NCI-H748 (cell line): ENCODE measurements around the gene TNNC1.
A peak's percentile ranks its signal among the peaks of the same experiment; 100 is the strongest.

ENCODE experiments used
- DNase-seq: peaks from one replicate; lab custom pipeline; 2025; ENCODE audit not compliant: unreplicated experiment; lab: John Stamatoyannopoulos, UW

Gene TNNC1

DNA sequence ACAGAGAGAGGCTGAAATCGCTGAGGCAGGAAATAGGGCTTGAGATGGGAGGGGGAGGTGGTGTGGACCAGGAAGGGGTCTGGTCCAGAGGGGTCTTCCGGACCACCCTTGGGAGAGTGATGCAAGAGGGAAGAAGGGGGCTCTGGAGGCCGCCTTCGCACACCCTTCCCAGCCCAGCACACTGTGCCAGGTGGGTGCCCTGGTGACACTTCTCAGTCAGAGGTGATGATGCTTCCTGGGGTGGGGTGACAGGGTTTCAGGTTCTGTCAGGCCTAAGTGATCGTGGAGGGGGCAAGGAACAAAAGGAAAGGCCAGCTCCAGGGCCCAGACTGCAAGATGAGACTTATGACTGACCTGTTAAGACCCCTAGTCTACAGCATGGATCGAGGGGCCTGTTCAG, 21.6 kb downstream of the TNNC1 start:
- DNase-seq: no peak

DNA sequence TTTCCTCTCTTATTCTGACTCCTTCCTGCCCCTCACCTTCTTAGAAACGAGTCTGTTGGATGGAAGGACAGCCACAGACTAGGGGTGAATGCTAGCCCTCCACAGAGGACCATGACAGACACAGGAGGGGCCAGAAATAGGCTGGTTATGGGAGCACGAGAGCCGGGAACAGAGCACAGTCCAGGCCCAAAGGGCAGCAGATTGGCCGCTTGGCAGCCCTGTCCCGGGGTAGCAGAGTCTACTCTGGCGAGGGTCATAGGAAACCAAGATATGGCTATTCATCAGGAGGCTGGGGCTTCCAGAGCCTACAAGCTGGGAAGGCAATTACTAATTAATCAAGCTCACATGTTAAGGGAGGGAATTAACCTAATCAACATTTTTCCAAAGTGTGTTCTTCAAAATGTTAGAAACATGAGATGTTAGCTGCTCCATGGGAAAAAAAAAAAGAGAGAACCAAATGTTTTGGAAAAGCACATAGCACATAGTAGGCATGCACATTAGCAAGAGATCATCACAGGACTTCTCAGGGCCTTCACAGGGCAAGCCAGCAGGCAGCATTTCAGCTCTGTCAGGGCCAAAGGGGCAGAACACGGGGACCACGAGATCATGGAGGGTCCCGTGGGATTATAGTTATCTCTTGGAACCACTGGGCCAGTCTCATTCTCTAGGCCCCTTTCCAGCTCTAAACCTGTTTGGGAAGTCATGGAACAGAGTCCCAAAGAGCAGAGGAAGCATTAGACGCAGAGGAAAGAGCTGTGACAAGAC, 22.2 kb downstream of the TNNC1 start:
- DNase-seq: no peak

DNA sequence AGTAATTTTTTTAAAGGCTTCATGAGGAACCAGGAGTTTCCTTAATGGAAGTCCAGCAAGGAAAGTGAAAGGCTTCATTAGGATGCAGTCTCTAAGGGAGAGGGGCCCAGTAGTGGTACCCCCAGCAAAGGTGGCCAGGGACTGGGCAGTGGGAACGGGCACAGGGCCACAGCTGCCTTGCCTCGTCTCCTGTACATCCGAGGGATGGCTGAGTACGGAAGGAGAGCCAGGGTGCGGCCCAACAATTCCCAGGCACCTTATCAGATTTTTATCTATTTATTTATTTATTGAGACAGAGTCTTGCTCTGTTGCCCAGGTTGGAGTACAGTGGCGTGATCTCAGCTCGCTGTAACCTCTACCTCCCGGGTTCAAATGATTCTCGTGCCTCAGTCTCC, 23.4 kb downstream of the TNNC1 start:
- DNase-seq: no peak

DNA sequence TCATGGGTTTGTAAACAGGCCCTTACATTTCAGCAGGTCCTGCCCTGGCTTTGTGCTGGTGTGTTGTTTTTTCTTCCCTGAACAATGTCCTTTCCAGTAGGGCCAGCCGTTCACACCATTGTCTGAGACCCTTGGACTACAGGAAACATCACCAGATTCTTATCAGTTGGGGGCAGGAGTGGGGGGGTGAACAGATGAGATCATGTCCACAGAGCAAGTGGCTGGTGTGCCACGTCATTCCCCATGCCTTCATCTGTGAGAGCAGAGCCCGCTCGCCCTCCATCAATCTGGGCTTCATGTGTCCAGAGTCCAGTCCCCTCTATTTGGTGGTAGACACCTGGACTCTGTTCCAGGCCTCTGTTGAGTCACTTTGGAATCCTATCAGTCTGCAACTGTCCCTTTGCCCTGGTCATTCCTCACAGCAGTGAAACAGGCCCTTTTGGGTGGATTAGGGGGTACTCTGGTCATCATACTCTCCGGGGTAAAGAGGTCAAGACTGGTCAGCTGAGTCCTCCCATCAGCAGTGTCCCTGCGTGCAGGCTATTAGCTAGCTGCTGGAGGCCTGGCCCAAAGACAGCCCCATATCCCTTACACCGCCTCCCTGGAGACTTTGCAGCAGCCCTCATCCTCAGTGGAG, 23.9 kb downstream of the TNNC1 start:
- DNase-seq: no peak

DNA sequence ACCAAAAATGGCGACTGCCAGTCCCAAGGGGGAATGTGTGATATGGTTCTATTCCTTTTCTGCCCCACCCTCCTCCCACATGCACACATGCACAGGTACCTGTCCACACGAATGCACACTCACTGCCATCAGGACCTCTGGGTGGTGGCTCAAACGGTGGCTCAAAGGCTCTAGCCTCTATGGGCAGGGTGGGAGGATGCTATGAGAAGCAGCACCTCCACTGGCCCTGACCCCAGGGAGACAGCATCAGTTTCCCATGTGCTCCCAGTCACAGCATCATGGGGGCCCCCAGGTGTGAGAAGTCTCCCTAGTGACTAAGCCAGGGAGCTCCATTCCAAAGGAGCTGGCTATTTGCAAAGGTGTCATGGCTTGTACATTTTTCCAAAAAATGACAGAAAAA, 24.8 kb downstream of the TNNC1 start:
- no peak for DNase-seq

DNA sequence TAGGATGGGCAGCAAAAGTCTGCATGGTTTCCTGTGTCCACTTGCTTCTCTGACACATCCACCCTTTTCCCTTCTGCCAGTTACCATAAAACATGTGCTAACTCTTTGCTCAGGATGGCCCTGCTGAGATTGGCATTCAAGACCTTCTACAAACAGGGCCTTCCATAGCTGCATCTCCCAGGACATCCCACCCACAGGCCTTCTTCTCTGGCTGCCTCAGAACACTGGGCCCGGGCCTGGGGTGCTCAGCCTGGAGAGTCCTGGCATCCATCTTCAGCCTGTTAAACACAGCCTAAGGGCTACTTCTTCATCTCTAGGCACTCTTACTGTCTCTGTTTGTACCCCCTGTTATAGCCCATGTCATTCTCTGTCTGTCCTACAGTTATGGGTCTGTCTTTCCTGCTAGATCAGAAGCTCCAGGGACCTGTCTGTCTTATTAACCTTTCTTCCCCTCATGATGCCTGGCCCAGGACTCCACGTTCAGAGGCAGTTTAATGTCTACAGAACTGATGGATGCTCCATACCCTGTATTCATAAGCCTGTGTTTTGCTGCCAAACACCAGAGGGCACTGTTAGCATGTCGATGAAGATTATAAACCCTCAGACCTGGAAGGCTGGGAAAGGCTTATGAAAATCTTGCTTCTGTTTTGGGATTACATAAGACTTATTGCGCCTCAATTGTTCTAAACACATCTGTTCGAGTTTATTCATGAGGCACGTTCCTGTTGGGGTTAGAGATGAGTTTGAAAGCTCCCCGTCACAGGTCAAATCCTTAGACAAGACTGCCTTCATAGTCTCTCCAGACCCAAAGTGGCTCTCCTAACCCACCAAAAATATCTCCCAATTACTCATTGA, 25.5 kb downstream of the TNNC1 start:
- DNase-seq: peak; percentile 52

DNA sequence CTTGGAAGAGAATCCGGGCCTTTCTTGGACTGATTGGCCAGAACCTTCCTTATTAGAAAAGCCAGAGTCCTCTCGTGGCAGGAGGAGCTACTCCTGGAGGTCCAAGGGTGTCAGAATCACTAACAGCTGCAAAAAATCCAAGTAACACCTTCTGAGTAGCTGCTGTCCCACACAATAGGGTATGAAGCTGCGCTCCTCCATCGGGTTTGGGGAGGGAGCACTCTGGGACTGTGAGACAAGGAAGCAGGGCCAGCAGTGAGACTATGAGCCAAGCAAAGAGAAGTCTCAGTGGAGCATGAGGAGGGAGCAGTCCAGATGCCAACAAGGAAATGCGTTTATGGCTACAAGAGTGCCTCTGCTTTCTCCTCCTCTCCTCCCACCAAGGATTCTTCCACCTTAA, 30.7 kb downstream of the TNNC1 start:
- DNase-seq: no peak

DNA sequence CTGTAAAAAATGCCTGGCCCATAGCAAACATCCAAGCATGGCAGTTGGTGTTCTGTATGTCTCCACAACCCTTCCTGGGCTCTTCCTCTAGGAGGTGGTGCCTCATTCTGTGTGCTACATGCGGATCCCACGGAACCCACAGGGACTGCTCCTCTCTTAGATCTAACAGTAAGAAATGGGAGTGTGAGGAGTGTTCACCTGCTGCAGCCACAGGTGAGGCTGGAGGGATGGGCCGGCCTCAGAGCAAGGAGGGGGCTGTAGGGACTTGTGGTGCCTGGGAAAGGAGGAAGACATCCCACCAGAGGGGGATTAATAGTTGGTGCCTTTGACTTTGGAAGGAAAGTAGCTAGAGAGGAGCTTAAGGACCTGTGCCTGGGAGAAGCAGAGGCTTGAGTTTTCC, 31.2 kb downstream of the TNNC1 start:
- no peak for DNase-seq

DNA sequence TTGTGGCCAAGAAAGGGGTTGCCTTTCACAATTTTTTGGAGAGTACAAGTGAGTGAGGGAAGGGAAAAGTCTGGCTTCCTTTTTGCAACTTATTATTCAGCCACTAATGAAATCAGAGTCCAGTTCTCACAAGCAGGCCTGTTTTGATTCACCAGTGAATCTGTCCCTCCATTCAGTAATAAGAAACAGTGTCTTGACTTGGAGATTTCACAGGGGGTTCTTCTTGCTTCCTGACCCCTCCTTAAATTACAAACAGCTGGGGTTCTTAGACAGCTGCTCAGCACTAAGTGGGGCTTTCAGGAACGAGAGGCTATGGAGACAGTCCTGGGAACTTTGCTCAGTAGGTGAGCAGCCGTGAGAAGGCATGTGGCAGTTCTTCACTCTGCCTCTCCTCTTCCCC, 33.5 kb downstream of the TNNC1 start:
- DNase-seq: no peak

DNA sequence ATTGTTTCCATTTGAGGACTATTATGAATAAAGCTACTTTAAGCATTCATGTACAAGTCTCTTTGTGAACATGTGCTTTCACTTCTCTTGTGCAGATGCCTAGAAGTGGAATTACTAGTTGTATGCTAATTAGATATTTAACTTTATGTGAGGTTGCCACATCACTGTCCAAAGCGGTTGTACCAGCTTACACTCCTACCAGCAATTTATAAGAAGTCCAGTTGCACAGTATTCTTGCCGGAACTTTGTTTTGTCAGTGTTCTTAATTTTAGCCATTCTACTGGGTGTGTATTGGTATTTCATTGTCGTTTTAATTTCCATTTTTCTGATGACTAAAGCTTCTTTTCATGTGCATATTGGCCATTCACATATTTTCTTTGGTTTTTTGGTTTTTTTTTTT, 38.0 kb downstream of the TNNC1 start:
- DNase-seq: no peak

DNA sequence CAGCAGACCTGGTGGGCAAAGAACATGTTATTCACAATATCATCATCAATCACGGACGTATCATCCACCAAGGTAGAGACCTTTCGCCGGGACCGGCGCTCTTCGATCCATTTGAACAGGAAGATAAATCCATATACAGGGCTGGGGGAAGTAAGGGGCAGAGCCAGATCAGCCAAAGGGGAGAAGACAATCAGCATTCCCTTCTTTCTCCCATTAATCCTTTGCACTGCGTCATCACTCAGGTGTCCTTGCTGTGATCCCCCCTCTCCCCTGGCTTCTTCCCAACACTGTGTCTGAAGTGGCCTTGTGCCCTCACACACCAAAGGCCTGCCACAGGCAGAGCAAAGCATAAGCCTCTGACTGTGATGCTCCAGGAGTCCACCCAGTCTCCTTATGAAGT, 45.4 kb downstream of the TNNC1 start:
- no peak for DNase-seq

DNA sequence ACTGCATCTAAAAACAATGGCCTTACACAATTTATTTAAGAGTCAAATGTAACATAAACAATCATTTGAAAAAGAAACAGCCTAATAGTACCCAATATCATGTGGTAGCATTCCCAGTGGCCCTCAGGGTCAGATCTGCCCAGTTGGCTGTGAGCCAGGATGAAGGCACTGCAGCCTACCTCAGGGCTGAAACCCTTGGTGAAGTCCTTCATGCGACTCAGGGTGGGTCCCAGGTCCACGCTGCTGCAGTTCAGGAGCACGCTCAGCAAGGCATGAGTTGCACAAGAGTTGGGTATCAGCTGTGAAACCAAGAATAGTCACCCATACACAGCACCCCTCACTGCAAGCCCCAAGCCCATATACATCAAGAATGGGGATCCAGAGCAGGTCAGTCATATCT, 46.1 kb downstream of the TNNC1 start:
- DNase-seq: no peak

DNA sequence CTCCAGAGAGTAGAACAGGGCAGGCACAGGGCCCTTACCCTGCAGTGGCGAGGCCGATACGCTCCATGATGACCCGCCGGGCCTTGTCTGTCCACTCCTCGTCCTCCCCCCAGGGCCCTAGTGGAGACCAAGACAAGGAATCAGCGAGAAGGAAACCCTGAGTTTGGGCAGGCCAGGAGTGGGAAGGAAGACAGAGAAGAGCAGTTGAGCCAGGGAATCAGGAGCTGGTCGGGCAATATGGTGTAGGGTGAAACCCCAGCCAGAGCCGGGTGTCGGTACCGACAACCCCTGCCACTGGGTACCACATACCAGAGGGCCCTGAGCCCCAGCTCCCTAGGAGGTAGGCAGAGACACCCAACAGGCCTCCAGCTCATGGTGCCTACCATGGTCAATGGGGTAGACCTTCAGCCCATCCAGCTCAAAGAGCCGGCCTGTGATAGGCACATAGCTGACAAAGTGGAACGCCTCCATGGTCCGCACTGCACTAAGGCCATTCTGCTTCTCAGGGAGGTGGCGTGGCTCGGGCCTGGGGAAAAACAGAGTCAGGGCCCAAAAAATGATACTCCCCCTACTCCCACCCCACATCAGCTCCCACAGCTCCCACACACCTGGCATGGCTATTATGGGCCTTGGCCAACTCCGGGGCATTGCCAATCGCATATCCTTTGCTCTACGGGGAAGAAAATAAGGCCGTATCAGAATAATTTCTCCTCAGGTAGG, 46.9 kb downstream of the TNNC1 start:
- no peak for DNase-seq

DNA sequence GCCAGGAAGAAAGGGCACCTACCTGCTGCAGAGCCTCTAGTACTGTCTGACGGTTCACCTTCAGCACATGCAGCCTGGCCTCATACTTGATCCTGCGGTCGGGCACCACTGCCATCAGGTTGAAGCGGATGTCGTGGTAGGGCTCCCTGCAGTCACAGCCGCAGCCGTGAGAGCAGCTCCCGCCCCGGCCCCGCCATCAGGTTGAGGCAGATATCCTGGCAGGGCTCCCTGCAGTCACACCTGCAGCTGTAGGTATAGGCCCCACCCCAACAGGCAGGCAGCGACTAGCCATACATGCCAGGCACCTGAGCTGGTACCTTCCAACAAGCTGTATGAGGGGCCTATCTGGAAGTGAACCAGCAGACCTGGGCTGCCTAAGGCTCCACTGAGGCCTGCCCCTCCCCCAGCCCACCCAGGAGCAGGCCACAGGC, 47.6 kb downstream of the TNNC1 start:
- no peak for DNase-seq

DNA sequence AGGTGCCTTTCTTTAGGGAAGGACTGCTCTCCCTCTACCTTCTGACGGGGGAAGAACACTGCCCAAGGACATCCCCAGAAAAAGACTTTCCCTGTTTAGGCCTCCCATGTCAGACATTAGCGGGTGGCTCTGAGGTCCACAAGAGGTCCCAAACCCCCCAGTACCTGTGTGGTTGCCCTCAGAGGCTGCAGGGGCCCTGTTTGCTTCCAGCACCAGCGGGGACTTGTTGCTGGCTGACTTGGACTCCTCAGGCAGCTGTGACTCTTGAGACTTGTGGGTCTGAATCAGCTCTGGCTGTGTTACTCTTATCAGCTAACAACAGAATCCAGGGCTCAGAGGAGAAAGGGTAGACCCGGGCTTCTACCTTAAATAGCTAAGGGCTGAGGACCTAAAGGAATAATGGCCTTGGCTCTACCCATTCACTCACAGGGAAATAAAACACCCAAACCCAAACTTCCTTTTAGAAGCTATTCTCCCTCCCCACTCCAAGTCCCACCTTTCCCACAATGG, 48.2 kb downstream of the TNNC1 start:
- no peak for DNase-seq

DNA sequence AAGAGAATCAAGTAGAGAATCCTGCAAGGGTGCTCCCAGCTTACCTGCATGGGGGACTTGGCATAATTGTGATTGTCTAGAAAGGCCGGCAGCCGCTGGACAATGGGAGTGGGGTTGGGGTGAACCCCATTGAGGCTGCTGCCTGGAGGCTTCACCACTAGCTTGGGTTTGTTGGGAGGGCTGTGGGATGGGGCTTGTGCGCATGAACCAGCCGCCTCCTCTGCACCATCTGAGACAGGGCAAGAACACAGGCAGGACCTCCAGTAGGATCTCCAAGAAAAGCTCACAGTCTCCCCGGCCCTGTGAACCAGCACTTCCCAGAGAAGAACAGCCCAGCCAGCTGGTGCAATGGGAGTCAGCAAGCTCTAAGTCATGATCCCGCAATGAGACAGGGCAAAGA, 48.8 kb downstream of the TNNC1 start:
- DNase-seq: no peak

DNA sequence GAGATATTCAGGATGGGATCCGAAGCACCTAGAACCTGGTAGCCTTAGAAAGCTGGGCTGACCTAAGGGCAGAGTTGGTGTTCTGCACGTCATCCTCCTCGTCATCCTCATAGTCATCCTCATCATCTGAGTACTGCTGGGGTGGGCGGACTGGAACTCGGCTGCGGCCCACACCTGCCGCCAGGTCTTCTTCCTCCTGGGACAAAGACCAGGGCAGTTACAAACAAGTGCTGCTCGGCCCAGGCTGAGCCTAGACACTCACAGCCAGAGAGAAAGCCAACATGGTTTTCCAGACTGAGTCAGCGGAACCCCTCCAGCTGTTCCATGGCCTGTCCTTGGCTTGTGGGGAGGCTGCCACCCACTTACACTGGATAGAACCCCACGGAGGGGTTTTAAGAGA, 49.5 kb downstream of the TNNC1 start:
- no peak for DNase-seq

DNA sequence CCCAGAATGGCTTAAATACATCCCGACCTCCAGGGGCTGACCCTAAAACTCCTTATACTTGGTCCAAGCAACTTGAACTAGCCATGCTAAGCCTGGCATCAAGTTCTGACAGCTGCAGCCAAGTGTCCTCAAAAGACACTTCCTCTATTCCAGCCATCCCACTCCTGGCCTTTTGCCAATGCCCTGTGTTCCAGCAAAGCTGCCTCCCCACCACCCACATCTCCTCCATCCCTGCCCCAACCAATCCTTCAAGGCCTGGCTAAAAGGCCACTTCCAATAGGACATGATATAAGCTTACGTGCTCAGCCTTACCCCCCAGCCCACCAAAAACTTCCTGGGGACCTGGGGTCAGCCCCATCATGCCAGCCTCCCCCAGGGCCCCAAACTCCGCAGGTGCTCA, 49.9 kb downstream of the TNNC1 start:
- no peak for DNase-seq

DNA sequence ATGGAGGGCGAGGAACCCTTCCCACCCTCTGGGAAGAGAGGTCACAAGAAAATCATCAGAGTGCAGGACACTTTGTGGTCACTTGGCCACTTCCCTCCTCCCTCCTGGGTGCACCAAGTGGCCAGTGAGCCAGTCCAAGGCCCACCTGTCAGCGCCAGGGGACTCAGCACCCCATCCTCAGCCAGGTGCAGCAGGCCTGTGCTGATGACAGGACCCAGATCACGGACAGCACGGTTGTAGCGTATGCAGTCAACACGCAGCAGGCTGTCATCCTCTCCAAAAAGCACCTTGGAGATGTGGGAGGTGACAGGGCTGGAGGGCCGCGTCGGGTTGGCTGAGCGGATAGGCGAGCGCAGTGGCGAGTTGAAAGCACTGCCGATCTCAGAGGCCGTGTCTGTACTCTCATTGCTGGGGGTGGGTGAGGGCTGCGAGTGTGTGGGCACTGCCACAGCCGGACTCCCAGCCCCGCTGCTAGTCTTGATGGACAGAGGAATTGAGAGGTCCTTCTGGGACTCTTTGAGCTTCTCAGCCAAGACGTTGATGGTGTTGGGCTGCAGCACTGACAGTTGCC, 50.5 kb downstream of the TNNC1 start:
- no peak for DNase-seq

DNA sequence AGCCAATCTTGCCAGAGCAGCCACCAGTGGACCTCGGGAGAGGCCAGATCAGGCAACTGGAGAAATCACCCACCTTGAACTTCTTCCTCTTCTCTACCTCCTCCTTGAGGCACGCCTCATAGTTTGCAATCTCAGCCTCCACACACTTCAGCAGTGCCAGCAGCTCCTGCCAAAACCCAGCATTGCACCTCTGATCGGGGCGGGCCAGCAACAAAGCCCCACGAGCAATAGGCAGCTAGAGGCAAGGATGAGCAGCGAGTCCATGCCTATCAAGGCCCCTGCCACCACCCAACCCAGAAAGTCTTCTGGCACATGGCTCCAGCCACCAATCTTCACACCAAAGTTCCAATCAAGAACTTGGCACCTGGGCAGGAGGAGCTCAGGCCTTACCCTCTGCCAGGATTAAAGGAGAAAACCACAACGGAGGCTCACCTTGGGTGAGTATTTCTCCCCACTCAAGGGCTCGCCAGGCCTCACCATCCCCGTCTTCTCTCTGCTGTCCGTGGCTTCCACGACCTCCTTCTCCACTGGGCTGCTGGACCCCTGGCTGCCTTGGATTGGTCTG, 51.1 kb downstream of the TNNC1 start:
- DNase-seq: no peak
